HG03159 (cell line): ENCODE measurements around the gene ANXA2.
"Not testable (repeated sequence)": the region's sequence is repeated elsewhere in the genome, so short reads cannot be mapped to it uniquely, and the experiment has no call there.

Experiments
- ATAC-seq: cut with Tn5 transposase; IDR thresholded peaks from one replicate; pipeline ENCODE4 v1.9.1; 2021; ENCODE audit warnings: mild to moderate bottlenecking, moderate library complexity; ENCODE audit not compliant: unreplicated experiment

ANXA2 gene

DNA sequence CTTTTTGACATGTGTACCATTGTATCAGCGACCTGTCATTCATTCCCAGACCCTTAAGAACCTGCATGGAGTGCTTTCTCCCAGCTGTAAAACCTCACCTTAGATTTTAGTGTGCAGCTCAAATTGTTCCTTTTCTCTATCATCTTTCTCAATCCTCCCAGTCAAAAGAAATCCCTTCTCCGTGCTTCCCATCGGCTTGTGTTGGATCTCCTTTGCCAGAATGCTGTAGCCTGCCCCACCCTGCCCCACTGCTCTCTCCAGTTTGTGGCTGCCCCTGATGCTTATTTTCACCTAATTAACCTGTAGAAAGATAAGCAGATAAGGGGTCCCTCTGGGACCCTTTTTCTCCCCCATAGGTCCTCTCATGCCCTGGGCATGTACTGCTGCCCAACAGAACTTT, 51.1 kb downstream of the ANXA2 start:
- no peak for ATAC-seq

DNA sequence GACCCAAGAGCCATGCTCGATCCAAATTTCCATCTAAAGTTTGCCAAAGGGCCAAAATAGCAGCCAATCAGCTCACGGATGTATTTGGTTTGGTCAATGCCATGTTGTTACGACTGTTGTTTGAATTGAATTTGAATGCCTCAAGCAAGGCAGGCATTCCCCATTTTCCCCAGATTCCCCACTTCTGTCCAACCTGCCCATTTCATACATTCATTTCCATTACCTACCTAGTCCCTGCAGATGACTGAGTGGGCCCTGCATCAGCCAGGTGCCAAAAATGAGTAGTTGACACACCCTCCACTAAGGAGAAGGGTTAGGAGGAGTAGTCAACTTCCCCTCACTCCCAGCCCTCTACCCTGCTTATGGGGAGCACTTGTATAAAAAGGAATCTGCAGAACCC, 51.7 kb downstream of the ANXA2 start:
- no peak for ATAC-seq

DNA sequence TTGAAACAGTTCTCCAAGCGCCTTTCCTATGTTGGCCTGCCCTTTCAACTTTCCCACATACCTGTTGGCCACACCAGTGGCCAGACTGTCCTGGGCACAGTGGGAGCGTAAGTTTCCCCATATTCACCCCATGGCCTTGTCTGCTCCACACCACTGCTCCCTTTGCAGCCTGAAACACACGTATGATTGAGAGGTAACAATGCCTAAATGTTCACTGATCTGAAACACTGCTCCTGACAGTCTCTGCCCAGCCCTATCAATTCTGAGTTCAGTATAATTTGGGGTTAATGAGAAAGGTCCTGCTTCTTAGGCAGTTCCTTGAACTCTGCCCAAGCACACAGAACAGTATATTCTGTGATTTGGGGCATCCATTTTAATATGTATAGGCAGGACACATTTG, 52.2 kb downstream of the ANXA2 start:
- ATAC-seq: no peak

DNA sequence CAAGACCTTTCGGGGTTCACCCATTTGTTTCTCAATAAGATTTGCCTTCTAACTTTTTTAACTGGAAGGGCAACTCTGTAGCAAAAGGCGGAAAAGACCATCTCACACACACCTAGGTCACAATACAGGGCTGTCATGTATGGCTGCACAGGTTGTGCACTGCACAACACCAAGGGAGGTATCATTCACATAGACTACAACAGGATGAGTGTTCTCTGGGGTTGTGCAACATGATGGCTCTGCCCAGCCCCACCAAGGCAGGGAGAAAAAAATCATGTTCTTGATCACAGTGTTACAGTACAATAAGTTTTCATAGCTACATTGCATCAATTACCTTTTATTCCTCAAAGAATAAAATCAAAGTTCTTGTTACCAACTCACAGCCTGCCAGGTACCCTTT, 52.8 kb downstream of the ANXA2 start:
- no peak for ATAC-seq

DNA sequence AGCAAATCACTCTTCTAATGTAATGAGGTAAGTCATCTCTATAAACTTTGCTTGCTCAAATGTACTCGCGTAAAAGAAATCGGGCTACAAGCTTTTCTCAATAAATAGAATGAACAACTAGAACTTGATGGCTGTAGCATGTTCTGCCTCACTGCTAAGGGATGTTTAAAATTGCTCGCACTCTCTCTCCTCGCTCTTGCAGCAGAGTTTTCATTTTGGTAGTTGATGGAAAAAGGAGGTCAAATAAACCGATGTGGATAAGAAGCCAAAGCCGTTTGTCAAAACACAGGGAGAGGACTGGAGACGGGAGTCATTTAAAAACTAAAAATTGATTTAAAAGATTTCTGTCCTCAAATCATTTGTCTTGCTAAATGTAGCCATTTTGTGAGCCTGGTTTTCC, 53.3 kb downstream of the ANXA2 start:
- no peak for ATAC-seq

DNA sequence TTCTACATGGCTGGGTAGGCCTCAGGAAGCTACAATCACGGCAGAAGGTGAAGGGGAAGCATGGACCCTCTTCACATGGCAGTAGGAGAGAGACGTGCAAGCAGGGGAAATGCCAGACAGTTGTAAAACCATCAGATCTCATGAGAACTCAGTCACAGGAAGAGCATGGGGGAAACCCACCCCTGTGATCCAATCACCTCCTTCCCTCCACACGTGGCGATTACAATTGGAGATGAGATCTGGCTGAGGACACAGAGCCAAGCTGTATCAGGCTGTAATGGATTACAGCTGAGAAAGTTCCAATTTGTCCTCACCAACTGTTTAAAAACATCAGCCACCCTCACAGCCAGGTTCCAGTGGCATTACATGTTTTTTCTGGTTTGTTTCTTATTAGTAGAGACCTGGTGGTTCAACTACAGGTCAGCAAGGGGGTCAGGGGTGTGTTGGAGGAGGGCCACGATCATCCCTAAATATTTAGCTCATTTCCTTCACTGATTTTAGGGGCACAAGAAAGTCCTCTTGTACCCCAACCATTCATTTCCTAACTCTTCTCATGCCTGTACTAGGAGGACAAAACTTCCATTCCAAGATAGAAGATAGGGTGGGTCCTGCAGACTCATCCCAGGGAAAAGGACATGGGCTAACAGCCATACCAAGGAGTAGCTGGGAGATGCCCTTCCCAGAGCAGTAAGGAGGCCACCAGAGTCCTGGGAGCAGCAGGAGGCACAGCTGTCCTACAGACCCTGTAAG, 54.4 kb downstream of the ANXA2 start:
- no peak for ATAC-seq

DNA sequence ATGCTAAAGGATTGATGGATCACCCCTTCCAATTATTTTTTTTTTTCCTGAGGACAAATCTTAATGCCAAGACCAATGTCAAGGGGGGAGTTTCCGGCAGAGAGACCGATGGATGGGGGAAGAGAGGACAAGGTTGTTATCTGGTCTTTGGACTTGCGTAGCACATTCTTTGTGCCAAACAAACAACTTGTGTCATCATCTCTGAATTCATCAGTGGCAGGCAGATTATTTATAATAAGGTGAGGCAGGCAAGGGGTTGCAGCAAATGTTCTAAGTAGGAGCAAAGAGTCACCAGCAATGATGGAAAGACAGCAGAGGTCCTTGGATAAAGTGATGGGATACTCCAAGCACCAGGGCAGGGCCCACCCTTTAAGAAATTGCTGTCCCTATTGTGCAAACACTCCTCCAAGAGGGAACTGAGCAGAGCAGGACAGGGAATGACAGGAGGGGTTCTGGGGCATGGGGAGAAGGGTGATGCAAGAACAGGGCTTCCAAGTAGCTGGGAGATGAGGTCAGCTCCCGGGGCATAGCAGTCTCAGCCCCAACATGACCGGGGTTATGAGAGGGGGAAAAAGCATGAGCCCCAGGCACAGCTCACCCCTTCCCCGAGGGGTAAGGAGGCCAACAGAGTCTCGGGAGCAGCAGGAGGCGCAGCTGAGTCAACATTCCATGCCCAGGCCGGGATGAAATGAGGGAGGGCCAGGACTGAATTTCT, 57.4 kb downstream of the ANXA2 start:
- no peak for ATAC-seq

DNA sequence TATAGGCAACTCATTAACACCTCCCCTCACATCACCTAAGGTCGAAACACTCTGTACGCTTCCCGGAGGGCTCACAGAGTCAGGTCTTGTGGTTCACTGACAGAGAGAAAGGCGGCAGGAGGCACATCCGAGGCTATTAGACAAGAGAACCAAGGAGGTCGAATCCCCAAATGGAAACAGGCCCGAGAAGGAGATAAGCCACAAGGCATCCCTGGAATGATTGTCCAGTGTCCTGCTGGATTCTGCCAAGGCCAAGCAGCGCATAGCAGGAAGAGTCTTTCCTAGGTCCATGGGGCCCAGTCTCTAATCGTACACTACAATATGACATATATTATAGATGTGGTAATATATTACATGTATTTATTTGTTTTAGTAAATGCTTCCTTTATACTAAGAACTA, 58.5 kb downstream of the ANXA2 start:
- ATAC-seq: no peak

DNA sequence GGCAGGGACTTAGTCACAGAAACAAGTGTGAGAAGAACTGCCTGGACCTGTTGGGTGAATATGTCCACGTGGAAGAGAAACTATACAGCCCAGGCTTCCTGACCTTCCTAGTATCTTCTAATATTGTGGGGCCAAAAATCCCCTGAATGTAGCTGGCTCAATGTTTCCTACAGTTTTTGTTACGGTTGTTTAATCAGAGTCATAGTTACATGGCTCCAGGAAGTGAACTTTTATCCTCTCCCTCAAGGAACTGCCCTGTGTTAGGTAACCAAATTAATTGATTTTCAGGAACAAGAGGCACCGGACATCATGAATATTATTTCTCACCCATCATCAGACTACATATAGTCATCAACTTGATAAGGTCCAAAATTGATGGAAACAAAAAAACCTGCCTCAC, 59.0 kb downstream of the ANXA2 start:
- ATAC-seq: no peak

DNA sequence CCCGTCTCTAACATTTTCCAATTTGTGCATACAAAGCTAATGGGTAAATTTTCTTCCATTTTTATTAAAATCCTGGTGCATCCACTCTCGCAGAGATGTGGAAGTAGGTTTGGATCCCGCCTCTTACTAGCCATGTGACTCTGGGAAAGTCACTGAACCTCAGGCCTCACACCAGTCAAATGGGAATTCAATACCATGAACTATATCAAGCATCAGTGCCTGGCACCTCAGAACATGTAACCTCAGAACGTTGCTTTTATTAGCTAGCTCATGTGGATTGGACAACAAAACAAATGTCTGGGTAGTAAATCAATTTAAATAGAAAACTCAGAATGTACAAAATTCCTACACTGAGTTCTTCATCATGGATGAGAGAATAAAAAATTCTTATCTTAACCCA, 60.7 kb downstream of the ANXA2 start:
- ATAC-seq: no peak

DNA sequence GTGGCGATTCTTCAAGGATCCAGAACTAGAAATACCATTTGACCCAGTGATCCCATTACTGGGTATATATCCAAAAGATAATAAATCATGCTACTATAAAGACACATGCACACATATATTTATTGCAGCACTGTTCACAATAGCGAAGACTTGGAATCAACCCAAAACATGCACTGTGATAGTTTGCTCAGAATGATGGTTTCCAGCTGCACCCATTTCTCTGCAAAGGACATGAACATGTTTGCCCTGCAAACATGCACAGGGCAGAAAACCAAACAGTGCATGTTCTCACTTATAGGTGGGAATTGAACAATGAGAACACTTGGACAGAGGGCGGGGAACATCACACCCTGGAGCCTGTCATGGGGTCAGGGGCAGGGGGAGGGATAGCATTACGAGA, 62.5 kb downstream of the ANXA2 start:
- ATAC-seq: not testable (repeated sequence)

DNA sequence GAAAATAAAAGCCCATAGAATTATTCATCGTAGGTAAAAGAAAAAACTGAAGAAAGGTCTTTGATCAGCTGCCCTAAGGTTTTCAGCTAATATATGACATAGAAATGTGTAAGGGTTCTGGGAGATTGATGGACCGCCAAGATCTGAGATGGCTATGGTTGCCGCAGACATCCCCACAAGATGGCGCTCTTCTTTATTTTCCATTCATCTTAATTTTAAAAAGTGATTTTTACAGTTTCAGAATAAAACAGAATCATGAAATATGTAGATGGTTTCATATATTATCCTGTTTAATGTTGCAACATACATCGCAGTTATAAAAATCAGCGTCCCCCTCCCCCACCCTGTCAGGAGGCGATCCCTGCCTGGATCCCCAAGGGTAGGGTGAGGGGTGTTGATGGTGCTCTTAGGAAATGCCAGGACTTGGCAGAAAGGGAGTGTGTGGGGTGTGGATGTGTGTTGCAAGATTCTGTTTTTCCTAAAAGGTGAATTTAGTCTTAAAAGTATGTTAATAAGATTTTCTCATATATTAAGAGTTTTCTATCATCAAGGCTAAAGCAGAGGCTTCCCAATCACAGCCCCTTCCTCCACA, 68.8 kb downstream of the ANXA2 start:
- ATAC-seq: no peak

DNA sequence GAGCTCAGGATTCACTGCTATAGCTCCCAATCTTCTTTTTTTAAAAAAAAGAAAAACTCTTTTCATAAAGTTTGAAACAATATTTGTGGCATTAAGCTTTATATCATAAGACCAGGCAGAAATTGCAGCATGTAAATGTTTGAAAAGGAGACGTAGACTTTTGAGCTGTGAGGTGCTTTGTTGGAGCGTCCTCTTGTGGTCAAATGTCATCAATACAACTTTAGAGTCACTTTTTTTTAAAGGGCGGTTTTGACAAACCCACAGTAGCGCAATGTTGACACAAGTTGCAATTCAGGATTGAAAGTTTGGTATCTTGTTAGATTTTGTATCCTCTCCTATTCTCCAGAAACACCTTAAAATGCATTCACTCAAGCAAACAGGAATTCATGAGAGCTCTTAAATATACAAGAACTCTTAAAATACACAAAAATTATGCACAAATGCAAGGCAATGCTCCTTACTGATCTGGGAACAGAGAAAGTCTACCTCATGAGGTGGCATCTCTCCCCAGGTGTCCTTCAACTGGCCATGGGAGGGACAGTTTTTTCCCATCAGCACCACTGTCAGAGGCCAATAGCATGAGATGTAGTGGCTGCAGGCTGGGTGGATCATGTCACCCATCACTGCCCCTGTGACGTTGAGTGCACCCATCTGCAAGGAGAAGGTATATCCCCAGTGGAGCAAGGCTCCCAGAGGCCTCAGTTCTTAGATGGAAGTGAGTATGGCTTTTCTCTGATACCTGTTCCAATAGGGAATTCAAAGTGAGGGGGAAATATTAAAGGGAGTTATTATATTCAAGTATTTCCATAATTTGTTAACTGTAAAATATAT, 70.7 kb downstream of the ANXA2 start:
- ATAC-seq: no peak

DNA sequence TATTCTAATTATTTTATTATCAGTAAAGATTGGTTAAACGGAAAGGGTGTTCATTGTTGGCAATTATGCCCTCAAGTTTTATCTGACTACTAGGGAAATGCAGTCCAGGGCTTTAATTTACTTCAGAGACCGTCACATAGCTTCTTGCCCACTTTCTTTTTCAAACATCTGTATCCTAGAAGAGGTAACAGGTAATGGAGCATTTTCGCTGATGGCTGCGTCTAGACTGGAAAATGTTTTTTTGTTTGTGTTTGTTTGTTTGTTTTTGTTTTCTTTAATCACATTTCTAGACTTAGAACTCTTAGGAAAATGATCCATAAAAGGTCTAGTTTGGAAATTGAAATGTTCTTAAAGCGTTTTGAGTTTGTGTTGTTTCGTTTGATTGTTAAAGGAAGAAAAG, 71.4 kb downstream of the ANXA2 start:
- ATAC-seq: no peak

DNA sequence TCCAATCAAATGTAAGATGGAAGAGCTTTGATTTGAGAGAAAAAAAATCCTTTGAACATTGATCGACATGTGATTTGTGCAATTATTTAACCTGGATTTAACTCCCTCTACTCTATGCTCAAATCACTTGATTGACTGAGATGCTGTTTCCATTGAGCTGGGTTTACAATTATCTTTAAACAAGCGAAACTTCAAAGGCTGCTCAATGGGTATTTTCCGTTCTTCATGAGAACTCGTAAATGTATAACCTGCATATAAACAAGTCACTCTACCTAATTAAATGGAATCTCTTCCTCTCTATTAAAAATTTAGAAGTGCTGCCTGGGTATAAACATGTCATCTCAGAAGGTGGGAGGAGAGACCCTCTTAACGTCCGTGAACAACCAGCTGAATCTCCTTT, 71.9 kb downstream of the ANXA2 start:
- no peak for ATAC-seq

DNA sequence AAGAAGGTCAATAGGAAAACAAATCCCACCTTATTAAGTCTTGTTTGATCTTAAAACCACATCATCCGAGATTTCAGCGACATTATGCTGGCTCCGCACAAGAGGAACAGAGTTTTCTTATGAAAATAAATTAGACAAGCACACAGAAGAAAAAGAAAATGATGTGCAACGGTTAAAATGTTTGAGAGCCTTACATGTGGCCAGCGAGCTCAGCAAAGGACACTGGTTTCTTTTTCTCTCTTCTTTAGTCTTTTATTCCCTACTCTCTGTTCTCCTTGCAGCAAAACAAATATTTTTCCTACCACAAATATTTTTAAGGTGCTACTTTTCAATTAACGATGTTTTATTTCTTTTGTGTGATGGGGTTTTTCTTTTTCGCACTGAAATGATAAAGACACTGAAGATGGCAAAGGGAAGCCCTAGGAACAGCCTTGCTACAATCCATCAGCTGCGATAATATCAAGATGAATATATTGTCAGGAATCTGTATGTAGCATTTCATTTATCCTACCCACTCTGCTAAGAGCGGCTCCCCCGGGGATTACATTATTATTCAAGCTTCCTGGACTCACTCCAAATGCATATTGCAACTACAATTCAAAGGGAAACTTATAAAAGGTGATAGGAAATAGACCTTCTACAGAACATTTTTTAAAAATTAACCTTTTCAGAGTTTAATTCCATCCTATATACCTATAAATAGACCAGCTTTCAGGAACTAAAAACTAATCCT, 72.9 kb downstream of the ANXA2 start:
- no peak for ATAC-seq

DNA sequence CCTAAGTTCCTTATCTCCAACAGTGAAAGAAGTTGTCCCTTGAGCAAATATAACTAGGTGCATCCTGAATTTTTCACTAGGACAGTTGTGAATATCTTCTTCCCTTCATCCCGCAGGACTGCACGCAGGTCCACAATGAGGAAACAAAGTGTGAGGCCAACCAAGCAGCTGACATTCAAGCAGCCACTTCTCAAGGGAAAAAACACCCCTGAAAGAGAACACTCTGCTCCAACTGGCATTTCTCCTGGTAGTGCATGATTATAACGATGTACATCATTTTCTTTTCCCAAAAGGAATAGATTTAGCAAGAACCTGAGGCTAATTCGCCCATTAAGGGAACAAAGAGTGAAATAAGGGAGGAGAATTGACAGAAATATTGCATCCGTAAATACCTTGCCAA, 74.5 kb downstream of the ANXA2 start:
- no peak for ATAC-seq

DNA sequence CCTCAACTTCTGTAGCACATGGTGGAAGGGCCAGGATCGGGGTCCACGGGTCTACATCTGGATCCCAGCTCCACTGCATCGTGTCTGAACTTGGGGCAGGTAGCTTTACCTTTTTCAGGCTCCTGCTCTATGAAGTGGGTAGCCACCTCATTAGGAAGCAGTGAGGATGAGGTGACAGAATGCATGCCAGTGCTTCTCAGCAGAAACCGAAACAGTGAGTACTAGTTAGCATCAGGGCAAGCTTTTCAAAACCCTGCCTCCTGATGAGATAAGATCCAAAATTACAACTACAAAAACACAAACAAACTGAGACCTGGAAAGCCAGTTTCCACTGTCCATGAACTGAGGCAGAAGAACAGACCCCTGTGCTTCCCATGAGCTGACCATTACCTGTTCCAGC, 77.4 kb downstream of the ANXA2 start:
- no peak for ATAC-seq

DNA sequence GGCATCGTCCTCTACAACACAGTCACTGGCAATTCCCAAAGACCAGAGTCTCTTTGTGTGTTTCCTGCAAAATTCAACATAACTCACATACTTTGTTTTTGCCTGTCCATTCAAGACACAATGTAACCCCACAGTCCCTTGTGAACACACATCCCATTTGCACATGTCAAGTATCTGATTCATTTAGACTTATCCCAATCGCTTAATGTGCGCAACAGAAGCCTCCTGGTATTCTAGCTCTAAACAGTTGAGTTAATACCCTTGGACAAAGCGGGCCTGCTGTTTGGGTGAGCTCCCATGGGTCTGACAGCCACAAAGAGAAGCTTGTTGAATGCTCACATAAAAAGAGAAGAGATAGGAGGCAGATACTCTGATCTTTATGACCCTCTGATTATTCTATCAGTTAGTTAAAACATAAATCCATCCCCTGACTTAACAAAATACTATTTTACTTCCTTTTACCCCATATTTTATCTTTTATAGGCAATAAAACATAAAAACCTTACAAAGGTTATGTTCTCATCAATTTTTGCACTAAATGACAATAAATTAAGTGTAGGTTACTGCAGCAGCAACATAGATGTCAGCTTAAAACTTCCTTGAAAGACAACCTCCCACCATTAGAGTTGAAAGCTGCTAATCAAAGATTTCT, 79.4 kb downstream of the ANXA2 start:
- ATAC-seq: no peak

DNA sequence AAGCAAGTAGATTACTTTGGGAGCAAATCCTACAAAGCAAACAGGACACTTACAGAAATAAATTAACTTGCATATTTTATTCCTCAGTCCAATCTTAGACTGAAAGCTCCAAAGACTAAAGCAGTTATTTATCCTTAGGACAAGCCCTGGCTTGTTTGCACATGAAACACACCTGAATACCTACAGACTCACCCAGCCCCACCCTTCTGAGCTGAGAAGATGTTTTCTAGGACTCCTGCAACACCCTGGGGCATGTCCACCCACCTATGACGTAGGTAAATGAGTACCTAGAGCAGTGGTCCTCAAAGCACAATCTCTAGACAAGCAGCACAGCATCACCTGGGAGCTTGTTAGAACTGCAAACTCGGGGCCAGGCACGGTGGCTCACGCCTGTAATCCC, 80.8 kb downstream of the ANXA2 start:
- ATAC-seq: no peak
